NCI-H524 (cell line): ENCODE measurements around the gene MTHFS.

Source experiments
- DNase-seq, 2 experiments: peaks; one replicate each; lab custom pipeline; 2025; lab: John Stamatoyannopoulos, UW

MTHFS gene

GRCh38 chr15:79875213-79875612 lies 21.6 kb downstream of the MTHFS start:
- no peak for DNase-seq

GRCh38 chr15:79874242-79874641 lies 22.6 kb downstream of the MTHFS start:
- DNase-seq, result no peak

- no peak for DNase-seq
Measured at GRCh38 chr15:79872358-79873017, 24.3 kb downstream of the MTHFS start.

DNA sequence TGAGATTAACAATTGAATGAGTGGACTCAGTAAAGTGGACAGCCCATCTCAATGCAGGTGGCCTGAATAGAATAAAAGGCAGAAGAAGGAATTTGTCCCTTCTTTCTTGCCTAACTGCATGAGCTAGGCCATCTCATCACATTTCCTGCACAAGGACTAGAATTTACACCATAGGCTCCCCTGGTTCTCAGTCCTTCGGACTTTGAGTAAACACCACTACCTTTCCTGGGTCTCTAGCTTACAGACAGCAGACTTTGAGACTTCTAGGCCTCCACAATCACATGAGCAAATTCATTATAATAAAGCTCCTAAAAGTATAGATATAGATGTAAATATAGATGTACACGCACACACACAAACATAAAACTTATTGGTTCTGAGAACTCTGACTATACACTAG lies 28.3 kb downstream of the MTHFS start:
- no peak for DNase-seq

DNA sequence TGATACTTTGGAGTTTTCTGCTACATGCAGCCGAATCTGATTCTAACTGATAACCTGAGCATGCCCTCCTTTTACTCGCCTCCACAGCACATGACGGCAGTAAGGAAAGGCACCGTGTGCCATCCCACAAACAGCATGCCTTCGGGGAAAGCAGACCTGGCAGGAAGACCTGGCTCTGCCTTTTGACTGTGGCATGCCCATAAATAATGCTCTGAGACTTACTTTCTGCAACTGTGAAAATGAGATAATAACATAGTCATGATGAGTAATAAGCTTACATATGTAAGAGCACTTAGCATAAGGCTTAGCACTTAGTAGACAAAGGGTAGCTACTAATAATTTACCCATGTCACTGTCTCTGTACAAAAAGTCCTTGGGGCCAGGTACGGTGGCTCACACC lies 32.9 kb downstream of the MTHFS start:
- DNase-seq, result no peak

DNA sequence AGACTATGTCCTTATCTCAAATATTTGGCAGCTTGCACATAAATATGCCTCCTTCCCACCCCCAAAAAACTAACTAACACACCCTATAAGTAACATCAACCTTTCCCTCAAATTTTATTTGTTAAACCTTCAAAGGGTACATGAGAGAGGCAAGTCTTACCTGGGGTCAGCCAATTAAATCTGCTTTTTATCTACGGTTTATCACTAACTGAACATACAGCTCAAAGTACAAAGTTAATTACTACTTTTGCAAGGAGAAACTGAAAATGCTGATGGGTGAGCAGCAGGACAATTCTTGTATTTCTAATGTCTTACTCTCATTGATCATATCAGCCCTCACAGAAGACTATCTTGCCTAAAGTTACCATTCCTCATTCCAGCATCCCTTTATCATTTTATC lies 34.6 kb downstream of the MTHFS start:
- DNase-seq, result no peak

DNA sequence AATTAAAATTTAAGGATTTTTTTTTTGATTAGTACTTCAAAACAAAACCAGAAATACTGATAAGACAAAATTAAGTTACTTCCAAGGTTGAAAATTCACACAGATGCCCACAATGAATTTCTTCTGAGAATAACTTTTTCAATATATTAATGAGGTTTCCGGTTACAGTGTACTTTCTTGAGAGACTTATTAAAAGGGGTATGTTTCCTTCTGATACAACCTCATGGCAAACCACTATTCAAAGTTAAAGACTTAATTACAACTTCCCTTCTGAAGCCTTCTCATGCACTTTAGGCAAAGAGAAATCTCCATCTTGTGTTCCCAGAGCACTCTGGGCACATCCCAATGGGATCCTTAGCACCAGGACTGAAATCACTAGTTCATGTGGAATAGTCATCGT lies 36.2 kb downstream of the MTHFS start:
- DNase-seq, result no peak

DNA sequence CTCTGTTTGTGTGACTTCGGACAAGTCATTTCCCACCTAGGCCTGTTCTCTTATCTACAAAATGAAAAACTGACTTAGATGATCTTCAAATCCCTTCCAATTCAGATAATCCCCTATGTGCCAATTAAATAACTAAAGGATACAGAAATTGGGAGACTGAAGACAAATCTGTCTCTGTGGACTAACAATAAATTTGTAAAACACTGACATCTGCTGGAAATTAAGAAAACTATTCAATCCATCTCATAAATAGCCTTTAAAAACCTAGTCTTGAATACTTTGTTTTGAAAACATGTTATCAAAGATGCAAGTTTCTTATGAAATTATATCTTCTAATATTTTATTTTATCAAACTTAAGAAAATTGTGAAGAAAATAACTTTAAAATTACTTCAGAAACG lies 38.3 kb downstream of the MTHFS start:
- DNase-seq, result peak in 1 of 2 experiments; percentile 21

- DNase-seq, result peak; percentile 43 to 77
Measured at GRCh38 chr15:79853492-79854328, 43.1 kb downstream of the MTHFS start.

- peak in 1 of 2 experiments; percentile 24 for DNase-seq
Measured at GRCh38 chr15:79849789-79850188, 47.0 kb downstream of the MTHFS start.

GRCh38 chr15:79846539-79846938 lies 50.3 kb downstream of the MTHFS start:
- no peak for DNase-seq

DNA sequence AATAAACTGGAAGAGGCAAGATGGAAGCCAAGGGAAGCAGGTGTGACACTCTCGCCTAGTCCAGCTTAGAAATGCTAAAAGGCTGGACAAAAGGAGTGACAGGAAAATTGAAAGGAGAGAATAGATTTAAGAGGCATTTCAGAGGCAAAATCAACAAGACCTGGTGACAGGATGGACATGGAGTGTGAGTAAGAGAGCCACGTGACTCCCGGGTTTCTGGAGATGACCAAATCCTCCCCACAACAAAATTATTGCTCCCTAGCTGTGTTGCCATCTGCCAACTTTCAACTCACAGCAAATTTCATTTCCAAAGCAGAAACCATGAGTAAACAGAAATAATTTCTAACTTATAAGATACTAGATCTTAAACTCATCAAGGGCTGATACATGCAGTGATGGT lies 52.6 kb downstream of the MTHFS start:
- DNase-seq, result no peak

DNA sequence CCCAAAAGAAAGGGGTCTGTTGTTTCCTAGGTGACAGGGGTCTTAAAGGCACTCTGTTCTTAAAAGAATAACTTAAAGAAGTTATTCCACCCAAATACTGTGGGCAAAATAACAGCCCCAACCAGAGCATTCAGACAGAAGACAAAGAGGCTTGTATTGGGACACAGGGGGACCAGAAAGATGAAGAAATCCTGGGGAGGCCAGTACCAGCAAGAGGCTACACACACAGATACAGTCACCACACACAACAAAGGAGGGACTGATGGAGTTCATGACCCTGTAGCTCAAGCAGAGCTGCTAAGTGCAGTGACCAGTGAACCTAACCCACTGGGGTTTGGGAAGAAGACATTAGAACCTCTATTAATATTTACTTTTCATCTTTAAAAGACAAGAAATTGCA lies 59.0 kb downstream of the MTHFS start:
- DNase-seq, result no peak

- peak; percentile 97 to 99 for DNase-seq
Measured at GRCh38 chr15:79834495-79834894, 62.3 kb downstream of the MTHFS start.

- DNase-seq, result no peak
Measured at GRCh38 chr15:79832367-79833120, 64.3 kb downstream of the MTHFS start.

- no peak for DNase-seq
Measured at GRCh38 chr15:79831604-79832003, 65.2 kb downstream of the MTHFS start.

DNA sequence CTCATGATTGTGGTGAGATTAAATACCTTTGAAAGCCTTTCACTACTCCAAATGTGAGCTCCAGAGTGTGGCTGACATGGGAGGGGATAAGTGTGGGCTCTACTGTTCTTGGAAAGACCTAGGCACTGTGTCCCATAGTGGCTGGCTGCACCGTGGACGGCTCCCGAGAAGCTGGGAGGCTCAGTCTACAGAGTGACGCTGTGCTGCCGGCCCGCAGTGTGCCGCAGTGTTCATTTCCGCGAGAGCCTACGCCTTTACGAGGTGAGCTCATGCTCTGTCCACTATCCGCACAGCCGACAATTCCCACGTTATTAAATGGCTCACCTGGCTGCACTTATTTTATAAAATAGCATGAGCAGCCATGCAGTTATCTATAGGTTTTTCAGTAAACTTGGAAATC lies 66.9 kb downstream of the MTHFS start:
- no peak for DNase-seq

- DNase-seq, result no peak
Measured at GRCh38 chr15:79828447-79828846, 68.4 kb downstream of the MTHFS start.

DNA sequence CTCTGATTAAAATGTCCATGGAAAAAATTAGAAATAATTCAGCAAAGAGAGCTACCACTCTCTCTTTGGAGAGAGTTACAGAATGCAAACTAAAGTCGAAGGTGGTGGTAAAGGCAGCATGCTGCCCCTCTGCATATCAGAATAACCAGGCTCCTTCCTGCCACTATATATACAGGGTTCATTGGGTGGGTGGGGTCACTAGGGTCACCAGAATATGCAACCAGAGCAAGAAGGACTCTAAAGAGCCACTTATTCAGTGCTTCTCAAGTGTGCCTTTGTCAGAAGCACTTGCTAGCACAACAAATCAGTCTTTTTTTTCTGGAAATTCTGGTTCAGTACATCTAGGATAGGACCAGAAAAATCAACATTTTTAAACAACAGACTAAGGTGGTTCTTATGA lies 70.0 kb downstream of the MTHFS start:
- DNase-seq, result no peak

- DNase-seq, result no peak
Measured at GRCh38 chr15:79824136-79824701, 72.6 kb downstream of the MTHFS start.

DNA sequence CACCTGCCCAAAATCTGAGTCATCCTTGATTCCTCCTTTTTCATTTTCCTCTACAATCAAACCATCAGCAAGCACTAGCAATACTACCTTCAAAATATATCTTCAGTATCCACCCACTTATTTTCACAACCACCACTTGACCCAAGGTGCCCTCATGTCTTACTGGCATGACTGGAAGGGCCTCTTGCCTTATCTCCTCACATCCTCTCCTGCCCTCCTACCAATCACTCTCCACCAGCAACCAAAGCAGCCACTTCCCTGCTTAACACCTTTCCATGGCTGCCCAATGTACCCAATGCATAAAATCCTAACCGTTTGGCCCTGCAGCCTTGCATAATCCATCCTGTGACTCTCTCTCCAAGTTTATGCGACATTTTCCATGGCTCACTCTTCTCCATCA lies 76.0 kb downstream of the MTHFS start:
- no peak for DNase-seq

DNA sequence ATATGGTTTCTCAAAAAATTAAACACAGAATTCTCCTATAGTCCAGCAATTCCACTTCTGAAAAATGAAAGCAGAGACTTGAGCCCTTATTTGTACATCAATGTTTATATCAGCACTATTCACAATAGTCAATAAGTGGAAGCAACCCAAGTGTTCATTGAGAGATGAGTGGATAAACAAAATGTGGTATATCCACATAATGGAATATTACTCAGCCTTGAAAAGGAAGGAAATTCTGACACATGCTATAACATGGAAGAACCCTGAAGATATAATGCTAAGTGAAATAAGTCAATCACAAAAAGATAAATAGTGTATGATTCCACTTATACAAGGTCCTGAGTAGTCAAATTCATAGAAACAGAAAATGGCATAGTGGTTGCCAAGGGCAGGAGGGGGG lies 76.6 kb downstream of the MTHFS start:
- DNase-seq, result no peak

DNA sequence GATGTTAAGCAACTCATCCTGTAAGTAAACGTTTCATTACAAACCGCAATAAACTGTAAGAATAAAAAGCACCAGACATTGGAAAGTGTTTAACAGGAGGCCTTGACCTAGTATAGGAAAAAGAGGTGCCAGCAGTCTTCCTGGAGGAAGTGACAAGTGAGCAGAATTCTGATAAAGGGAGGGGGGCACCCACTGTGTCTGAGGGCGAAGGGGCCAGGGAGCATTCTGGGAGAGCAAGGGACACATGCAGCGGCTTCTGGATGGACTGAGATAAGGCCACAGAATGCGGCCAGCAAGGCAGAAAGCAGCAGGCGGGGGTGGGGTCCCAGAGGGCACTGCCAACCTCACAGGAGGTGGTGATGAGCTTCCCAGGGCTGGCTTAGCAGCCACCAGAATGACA lies 80.2 kb downstream of the MTHFS start:
- DNase-seq, result no peak
